Measurements from ENCODE around the gene MAGI2. TPM values are rescaled to one million over a fixed set of nuclear protein-coding genes. Genes with fewer than 3 reads are reported as not detected.

MAGI2 gene
- total RNA-seq, 3 donors from 2014 or later = 9.8 to 22.7 (median 20.2) TPM

DNA sequence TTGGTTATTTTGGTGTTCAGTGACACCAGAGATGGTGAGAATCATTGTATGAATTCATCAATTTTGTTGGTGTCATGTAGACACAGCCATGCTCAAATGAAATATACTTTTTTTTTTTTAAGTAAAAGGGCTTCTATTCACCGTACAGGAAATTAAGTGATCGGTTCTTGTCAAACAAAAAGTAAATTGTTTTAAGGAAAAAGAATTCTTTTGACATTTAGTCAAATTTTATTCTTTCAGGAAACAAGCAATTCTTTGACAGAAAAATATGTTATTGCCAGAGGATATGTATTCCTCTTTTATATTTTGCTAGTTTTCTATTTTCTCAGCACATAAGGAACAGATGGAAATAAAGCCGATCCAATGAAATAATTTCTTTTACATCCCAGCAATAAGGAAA is 551.9 kb downstream of the MAGI2 start:
- intact Hi-C loops (cut with DNase I; ENCODE audit: low total_unique reads) = loop anchor here (5.0 kb wide), 1 partner anchor 529 kb away; no protein-coding TSS in a partner anchor
- no peaks in the 10 kb centered on the region for H3K4me1 ChIP-seq
- H3K27ac ChIP-seq = no peak overlapping the region
- H3K4me3 ChIP-seq = no peak overlapping the region
- TF ChIP-seq POLR2AphosphoS5 (IDR thresholded peaks at IDR 0.05) (no peak), POLR2A (IDR thresholded peaks at IDR 0.05) (no peak)
- TF ChIP-seq, protein P1, sequence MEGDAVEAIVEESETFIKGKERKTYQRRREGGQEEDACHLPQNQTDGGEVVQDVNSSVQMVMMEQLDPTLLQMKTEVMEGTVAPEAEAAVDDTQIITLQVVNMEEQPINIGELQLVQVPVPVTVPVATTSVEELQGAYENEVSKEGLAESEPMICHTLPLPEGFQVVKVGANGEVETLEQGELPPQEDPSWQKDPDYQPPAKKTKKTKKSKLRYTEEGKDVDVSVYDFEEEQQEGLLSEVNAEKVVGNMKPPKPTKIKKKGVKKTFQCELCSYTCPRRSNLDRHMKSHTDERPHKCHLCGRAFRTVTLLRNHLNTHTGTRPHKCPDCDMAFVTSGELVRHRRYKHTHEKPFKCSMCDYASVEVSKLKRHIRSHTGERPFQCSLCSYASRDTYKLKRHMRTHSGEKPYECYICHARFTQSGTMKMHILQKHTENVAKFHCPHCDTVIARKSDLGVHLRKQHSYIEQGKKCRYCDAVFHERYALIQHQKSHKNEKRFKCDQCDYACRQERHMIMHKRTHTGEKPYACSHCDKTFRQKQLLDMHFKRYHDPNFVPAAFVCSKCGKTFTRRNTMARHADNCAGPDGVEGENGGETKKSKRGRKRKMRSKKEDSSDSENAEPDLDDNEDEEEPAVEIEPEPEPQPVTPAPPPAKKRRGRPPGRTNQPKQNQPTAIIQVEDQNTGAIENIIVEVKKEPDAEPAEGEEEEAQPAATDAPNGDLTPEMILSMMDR (IDR thresholded peaks at IDR 0.05) = no peak
- no peaks in the 10 kb centered on the region for H3K27me3 ChIP-seq
- H3K36me3 ChIP-seq = no peaks in the 10 kb centered on the region
- DNase-seq (ENCODE audit: low spot score in 2 of 2) = no peak
- peaks cover 0 to 8% of the 10 kb centered on the region in 2 donors for H3K9me3 ChIP-seq

DNA sequence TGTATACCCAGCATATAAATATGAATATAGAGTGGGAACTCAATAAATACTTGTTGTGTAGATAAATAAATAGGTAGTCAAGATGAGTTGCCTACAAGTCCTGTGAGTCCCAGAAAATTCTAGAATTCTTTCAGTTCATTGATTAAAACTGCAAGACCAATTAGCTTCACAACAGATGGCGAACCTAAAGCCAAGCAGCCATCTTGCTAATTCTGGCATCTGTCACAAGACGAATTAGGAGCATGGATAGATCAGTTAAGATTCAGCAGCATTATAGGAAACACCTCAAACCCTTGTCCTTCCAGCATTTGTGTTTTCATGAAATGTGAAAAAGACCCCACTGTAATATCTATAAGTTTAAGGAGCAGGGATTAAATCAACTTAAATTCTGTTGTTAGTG is 552.7 kb downstream of the MAGI2 start:
- H3K4me3 ChIP-seq = no peak overlapping the region
- H3K36me3 ChIP-seq = no peaks in the 10 kb centered on the region
- no peaks in the 10 kb centered on the region for H3K4me1 ChIP-seq
- H3K27me3 ChIP-seq = no peaks in the 10 kb centered on the region
- no peak for DNase-seq (ENCODE audit: low spot score in 2 of 2)
- H3K9me3 ChIP-seq = peaks cover 0 to 8% of the 10 kb centered on the region in 2 donors
- intact Hi-C loops (cut with DNase I; ENCODE audit: low total_unique reads) = loop anchor here (5.0 kb wide), 1 partner anchor 529 kb away; no protein-coding TSS in a partner anchor
- no peak overlapping the region for H3K27ac ChIP-seq
- TF ChIP-seq, protein P1 (IDR thresholded peaks at IDR 0.05) = no peak
- TF ChIP-seq POLR2A (IDR thresholded peaks at IDR 0.05) (no peak), POLR2AphosphoS5 (IDR thresholded peaks at IDR 0.05) (no peak)

DNA sequence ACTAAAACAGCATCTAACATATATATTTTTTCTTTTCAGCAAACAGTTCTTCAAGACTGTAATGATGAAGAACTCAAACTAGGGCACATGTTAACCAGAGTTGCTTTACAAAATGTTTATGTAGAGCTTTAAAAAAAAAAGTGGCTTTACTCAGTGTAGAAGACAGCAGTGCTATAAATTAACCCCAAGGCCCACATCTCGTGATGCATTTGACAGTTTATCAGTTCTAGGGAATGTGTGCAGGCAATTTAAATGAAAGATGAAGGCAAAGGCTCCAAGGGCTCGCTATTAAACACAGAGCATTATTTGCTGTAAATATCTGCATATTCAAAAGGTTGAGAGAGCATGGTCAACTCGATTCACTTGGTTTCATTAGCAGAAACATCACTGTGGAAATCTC is 558.1 kb downstream of the MAGI2 start:
- no peak overlapping the region for H3K4me3 ChIP-seq
- H3K36me3 ChIP-seq = no peaks in the 10 kb centered on the region
- H3K27ac ChIP-seq = no peak overlapping the region
- no peaks in the 10 kb centered on the region for H3K4me1 ChIP-seq
- intact Hi-C loops (cut with DNase I; ENCODE audit: low total_unique reads) = no loop called here
- no peak for TF ChIP-seq POLR2AphosphoS5 (IDR thresholded peaks at IDR 0.05)
- TF ChIP-seq, protein P1 (IDR thresholded peaks at IDR 0.05) = no peak
- no peak for TF ChIP-seq POLR2A (IDR thresholded peaks at IDR 0.05)
- H3K9me3 ChIP-seq = peaks cover 0 to 8% of the 10 kb centered on the region in 2 donors
- H3K27me3 ChIP-seq = no peaks in the 10 kb centered on the region
- DNase-seq (ENCODE audit: low spot score in 2 of 2) = no peak

DNA sequence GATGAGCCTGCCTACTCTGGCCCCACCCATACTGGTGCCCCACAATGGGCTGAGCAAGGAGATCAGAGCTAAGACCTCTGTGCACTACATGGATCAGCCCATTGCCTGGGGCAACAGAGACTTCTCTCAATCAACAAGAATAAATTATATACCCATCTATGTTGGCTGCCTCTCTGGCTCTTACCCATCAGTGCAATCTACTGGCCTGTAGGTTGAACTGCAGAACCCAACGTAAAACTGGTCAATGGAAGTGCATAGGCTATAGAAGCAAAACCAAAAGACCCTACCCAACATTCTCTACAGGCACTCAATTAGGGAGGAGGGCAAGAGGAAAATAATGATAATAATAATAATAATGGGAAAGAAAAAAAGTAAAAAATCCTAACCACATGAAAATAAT is 574.3 kb downstream of the MAGI2 start:
- TF ChIP-seq POLR2A (IDR thresholded peaks at IDR 0.05) (no peak), POLR2AphosphoS5 (IDR thresholded peaks at IDR 0.05) (no peak)
- TF ChIP-seq, protein P1 (IDR thresholded peaks at IDR 0.05) = no peak

DNA sequence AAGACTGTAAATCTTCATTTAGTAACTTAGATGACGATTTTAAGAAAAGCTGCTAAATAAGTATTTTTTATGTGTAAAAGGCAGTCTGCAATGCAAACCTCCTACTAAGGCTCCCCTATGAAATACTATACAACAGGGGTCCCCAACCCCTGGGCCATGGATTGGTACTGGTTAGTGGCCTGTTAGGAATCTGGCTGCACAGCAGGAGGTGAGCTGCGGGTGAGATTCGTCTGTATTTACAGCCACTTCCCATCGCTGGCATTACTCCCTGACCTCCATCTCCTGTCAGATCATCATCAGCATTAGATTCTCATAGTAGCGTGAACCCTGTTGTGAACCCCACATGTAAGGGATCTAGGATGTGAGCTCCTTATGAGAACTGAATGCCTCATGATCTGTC is 580.4 kb downstream of the MAGI2 start:
- peaks cover 7 to 14% of the 10 kb centered on the region in 2 donors for H3K9me3 ChIP-seq
- H3K36me3 ChIP-seq = no peaks in the 10 kb centered on the region
- H3K27ac ChIP-seq = no peak overlapping the region
- no peaks in the 10 kb centered on the region for H3K27me3 ChIP-seq
- intact Hi-C loops (cut with DNase I; ENCODE audit: low total_unique reads) = no loop called here
- no peak for DNase-seq (ENCODE audit: low spot score in 2 of 2)
- no peaks in the 10 kb centered on the region for H3K4me1 ChIP-seq
- TF ChIP-seq POLR2AphosphoS5 (IDR thresholded peaks at IDR 0.05) (no peak), POLR2A (IDR thresholded peaks at IDR 0.05) (no peak)
- TF ChIP-seq, protein P1 (IDR thresholded peaks at IDR 0.05) = no peak
- H3K4me3 ChIP-seq = no peak overlapping the region

More for the DNA sequence above, 574.3 kb downstream of the MAGI2 start:
- H3K9me3 ChIP-seq = peaks cover 22 to 45% of the 10 kb centered on the region in 2 donors
- intact Hi-C loops (cut with DNase I; ENCODE audit: low total_unique reads) = no loop called here
- DNase-seq (ENCODE audit: low spot score in 2 of 2) = no peak
- no peaks in the 10 kb centered on the region for H3K36me3 ChIP-seq
- no peaks in the 10 kb centered on the region for H3K4me1 ChIP-seq
- no peaks in the 10 kb centered on the region for H3K27me3 ChIP-seq
- no peak overlapping the region for H3K4me3 ChIP-seq
- no peak overlapping the region for H3K27ac ChIP-seq

Data from breast epithelium (tissue), 4 donors.